ENCODE measurements around the gene ZNF207.

- TF ChIP-seq CTCF (IDR thresholded peaks at IDR 0.05; ENCODE audit: low read depth, low read length, missing input control) (no peak), GABPA (IDR thresholded peaks at IDR 0.05 in 1 of 2, conservative IDR thresholded peaks at IDR 0.05 in 1 of 2) (no peak), REST (IDR thresholded peaks at IDR 0.05) (no peak), RAD21 (IDR thresholded peaks at IDR 0.05) (no peak), EGR1 (IDR thresholded peaks at IDR 0.05; ENCODE audit: low read depth in 2 of 2) (no peak), SP1 (IDR thresholded peaks at IDR 0.05) (no peak), TAF1 (conservative IDR thresholded peaks at IDR 0.05) (no peak), HNF4G (IDR thresholded peaks at IDR 0.05) (no peak)
Measured at GRCh38 chr17:32335046-32335445, 14.9 kb upstream of the ZNF207 start.
